Panc1 (cell line): ENCODE results near the gene CACFD1. TPM values are rescaled to one million over a fixed set of nuclear protein-coding genes. Genes with fewer than 3 reads are reported as not detected.

Source experiments
- ATAC-seq: fragments of 200-7000 bp; cut with Tn5 transposase; 2 replicates; pipeline ENCODE4 v1.9.1; 2020; ENCODE audit warnings: mild to moderate bottlenecking, moderate library complexity
- BruUV-seq: library from RNA; stranded (reverse); fragments of 400-500 nt; replicated peaks from 2 replicates; lab custom pipeline; 2021; lab: Mats Ljungman, UMichigan
- CTCF ChIA-PET: fragments of 300-600 bp; sonication (Branson Sonifier 250); formaldehyde crosslinking; loops from one replicate; lab custom pipeline; 2022; ENCODE audit warnings: antibody characterized with exemption; lab: Charles Lee
- POLR2A ChIA-PET: fragments of 300-600 bp; sonication (Branson Sonifier 250); formaldehyde crosslinking; loops from one replicate; lab custom pipeline; 2022; ENCODE audit warnings: antibody characterized with exemption; lab: Charles Lee
- DNase-seq: peaks from one replicate; pipeline ENCODE4 v3.0.0-alpha.2; 2010; ENCODE audit warnings: low read depth, low spot score
- H3K27ac ChIP-seq: 2 replicates; pipeline ENCODE4 v1.5.1; 2011; ENCODE audit warnings: mild to moderate bottlenecking, low read length, inconsistent platforms
- H3K27me3 ChIP-seq: fragments of 200-500 bp; sonication (Bioruptor generic); 2 replicates; pipeline ENCODE4 v1.6.0; 2014; ENCODE audit warnings: low read length, inconsistent platforms; ENCODE audit not compliant: control insufficient read depth, insufficient read depth
- H3K36me3 ChIP-seq: fragments of 200-500 bp; sonication (Bioruptor generic); 2 replicates; pipeline ENCODE4 v1.5.1; 2014; ENCODE audit warnings: inconsistent platforms, mild to moderate bottlenecking, low read length, moderate library complexity; ENCODE audit not compliant: control insufficient read depth, insufficient read depth
- H3K4me1 ChIP-seq: 2 replicates; pipeline ENCODE4 v1.5.1; 2011; ENCODE audit warnings: inconsistent platforms, mild to moderate bottlenecking, low read length, moderate library complexity; ENCODE audit not compliant: control insufficient read depth, insufficient read depth
- H3K4me3 ChIP-seq, 2 experiments: 2 replicates each; pipeline ENCODE4 v1.5.1; 2011 to 2012; ENCODE audit warnings: low read depth in 2 of 2, low read length in 2 of 2, mild to moderate bottlenecking in 2 of 2, inconsistent platforms in 1 of 2, moderate library complexity in 1 of 2
- H3K9me3 ChIP-seq: fragments of 200-500 bp; sonication (Bioruptor generic); 2 replicates; pipeline ENCODE4 v1.5.1; 2014; ENCODE audit warnings: low read depth, mild to moderate bottlenecking, inconsistent platforms, low read length, moderate library complexity; ENCODE audit not compliant: control insufficient read depth, insufficient read depth
- POLR2AphosphoS5 ChIP-seq: IDR thresholded peaks from 2 replicates; pipeline ENCODE4 v1.6.1; 2012; ENCODE audit warnings: mild to moderate bottlenecking, low read depth, low read length, moderate library complexity
- SIN3A ChIP-seq: IDR thresholded peaks from 2 replicates; pipeline ENCODE4 v1.6.1; 2012; ENCODE audit warnings: low read depth, mild to moderate bottlenecking, low read length, moderate library complexity, borderline replicate concordance; ENCODE audit not compliant: insufficient read depth
- TCF7L2 ChIP-seq: IDR thresholded peaks from 2 replicates; pipeline ENCODE4 v1.6.1; 2011; ENCODE audit warnings: mild to moderate bottlenecking, low read depth, low read length, inconsistent platforms
- in situ Hi-C: cut with HindIII; loops from 2 replicates; pipeline ENCODE4 v1.10.0; 2016; ENCODE audit warnings: low sequenced_read_pairs, low pct_unique_long_range_greater_than_20kb
- intact Hi-C: fragments of 100-400 bp; cut with micrococcal nuclease; formaldehyde crosslinking; loops from one replicate; pipeline ENCODE4 v1.10.0; 2022; ENCODE audit not compliant: unreplicated experiment
- total RNA-seq: library from RNA; stranded (reverse); gene quantifications from one replicate; pipeline ENCODE4 v1.2.1, GENCODE V29; 2021; ENCODE audit not compliant: unreplicated experiment
- TF ChIP-seq, protein P1 (sequence below), 2 experiments: IDR thresholded peaks; 2 replicates each; pipeline ENCODE4 v1.6.1; 2011 to 2012; ENCODE audit warnings: low read depth in 2 of 2, control low read depth in 1 of 2, low read length in 1 of 2, mild to moderate bottlenecking in 1 of 2, moderate library complexity in 1 of 2; ENCODE audit not compliant: insufficient read depth in 1 of 2
- TF ChIP-seq, protein P2 (sequence below): fragments of 450-650 bp; IDR thresholded peaks from 2 replicates; pipeline ENCODE4 v1.5.1; 2017; ENCODE audit warnings: mild to moderate bottlenecking

CACFD1 gene
- total RNA-seq, 1 experiment from 2014 or later, result 13.9 TPM

DNA sequence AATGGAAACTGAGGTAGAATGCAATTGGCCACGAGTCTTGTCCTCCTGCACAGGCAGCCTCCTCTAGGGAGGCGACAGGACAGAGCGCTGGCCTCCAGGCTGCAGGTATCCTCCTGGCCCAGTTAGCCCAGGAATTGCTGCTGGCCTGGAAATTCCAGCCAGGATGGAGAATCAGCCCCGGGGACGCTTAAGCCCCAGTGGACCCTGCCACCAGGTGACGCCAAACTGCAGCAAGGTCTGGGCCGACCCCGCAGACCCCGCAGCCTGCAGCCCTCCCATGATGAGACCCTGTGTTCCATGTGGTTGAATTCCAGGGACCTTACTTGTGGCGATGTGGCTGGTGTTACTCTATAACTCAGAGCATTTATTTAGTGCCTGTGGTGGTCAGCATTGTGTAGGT is 7.3 kb downstream of the CACFD1 start:
- H3K4me3 ChIP-seq, result no peak overlapping the region
- POLR2A ChIA-PET, result no interaction called here
- in situ Hi-C loops, result no loop called here
- H3K27me3 ChIP-seq, result no peaks in the 10 kb centered on the region
- intact Hi-C loops, result no loop called here
- no peak for ATAC-seq
- H3K9me3 ChIP-seq, result no peaks in the 10 kb centered on the region
- no peaks in the 10 kb centered on the region for H3K36me3 ChIP-seq
- no TSS peak for BruUV-seq
- 0 out of 2 replicates have a peak, but pooled peaks cover under 1% of the 10 kb centered on the region for H3K4me1 ChIP-seq
- CTCF ChIA-PET, result no interaction called here
- H3K27ac ChIP-seq, result no peak overlapping the region
- no peak for DNase-seq
- TF ChIP-seq, protein P1, sequence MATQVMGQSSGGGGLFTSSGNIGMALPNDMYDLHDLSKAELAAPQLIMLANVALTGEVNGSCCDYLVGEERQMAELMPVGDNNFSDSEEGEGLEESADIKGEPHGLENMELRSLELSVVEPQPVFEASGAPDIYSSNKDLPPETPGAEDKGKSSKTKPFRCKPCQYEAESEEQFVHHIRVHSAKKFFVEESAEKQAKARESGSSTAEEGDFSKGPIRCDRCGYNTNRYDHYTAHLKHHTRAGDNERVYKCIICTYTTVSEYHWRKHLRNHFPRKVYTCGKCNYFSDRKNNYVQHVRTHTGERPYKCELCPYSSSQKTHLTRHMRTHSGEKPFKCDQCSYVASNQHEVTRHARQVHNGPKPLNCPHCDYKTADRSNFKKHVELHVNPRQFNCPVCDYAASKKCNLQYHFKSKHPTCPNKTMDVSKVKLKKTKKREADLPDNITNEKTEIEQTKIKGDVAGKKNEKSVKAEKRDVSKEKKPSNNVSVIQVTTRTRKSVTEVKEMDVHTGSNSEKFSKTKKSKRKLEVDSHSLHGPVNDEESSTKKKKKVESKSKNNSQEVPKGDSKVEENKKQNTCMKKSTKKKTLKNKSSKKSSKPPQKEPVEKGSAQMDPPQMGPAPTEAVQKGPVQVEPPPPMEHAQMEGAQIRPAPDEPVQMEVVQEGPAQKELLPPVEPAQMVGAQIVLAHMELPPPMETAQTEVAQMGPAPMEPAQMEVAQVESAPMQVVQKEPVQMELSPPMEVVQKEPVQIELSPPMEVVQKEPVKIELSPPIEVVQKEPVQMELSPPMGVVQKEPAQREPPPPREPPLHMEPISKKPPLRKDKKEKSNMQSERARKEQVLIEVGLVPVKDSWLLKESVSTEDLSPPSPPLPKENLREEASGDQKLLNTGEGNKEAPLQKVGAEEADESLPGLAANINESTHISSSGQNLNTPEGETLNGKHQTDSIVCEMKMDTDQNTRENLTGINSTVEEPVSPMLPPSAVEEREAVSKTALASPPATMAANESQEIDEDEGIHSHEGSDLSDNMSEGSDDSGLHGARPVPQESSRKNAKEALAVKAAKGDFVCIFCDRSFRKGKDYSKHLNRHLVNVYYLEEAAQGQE (IDR thresholded peaks at IDR 0.05; ENCODE audit: insufficient read depth in 1 of 2, low read depth in 2 of 2, low read length in 1 of 2), result no peak
- no peak for TF ChIP-seq TCF7L2
- TF ChIP-seq, protein P2, sequence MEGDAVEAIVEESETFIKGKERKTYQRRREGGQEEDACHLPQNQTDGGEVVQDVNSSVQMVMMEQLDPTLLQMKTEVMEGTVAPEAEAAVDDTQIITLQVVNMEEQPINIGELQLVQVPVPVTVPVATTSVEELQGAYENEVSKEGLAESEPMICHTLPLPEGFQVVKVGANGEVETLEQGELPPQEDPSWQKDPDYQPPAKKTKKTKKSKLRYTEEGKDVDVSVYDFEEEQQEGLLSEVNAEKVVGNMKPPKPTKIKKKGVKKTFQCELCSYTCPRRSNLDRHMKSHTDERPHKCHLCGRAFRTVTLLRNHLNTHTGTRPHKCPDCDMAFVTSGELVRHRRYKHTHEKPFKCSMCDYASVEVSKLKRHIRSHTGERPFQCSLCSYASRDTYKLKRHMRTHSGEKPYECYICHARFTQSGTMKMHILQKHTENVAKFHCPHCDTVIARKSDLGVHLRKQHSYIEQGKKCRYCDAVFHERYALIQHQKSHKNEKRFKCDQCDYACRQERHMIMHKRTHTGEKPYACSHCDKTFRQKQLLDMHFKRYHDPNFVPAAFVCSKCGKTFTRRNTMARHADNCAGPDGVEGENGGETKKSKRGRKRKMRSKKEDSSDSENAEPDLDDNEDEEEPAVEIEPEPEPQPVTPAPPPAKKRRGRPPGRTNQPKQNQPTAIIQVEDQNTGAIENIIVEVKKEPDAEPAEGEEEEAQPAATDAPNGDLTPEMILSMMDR, result no peak
- no peak for TF ChIP-seq SIN3A

DNA sequence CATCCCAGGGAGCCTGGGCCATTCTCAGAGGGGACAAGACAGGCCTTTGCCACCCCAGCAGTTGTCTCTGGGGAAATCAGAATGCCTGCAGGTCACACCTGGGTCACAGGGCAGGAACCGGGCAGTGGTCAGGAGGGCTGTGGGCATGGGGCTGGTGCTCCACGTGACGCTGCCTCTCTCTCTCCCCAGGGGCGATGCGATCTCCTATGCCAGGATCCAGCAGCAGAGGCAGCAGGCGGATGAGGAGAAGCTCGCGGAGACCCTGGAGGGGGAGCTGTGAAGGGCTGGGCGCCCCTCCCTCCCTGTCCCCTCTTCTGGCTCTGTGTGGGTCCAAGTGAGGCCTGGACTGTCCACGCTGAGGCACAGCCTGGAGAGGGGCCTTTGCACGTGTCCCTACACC is 8.6 kb downstream of the CACFD1 start:
- intact Hi-C loops, result no loop called here
- POLR2A ChIA-PET, result interaction anchor here (0.6 kb wide), 1 partner anchor 244 kb away, joined by 3 read pairs; no protein-coding TSS in a partner anchor

More for the DNA sequence above, 8.6 kb downstream of the CACFD1 start:
- no peaks in the 10 kb centered on the region for H3K9me3 ChIP-seq
- TF ChIP-seq SIN3A (no peak), TCF7L2 (no peak), POLR2AphosphoS5 (no peak)
- TF ChIP-seq, protein P2, result no peak
- TF ChIP-seq, protein P1 (IDR thresholded peaks at IDR 0.05; ENCODE audit: insufficient read depth in 1 of 2, low read depth in 2 of 2, low read length in 1 of 2), result no peak
- no peak overlapping the region for H3K4me3 ChIP-seq
- H3K4me1 ChIP-seq, result no peaks in the 10 kb centered on the region
- BruUV-seq, result no TSS peak
- in situ Hi-C loops, result no loop called here
- no peak overlapping the region for H3K27ac ChIP-seq
- H3K36me3 ChIP-seq, result no peaks in the 10 kb centered on the region
- DNase-seq (no peak), ATAC-seq (no peak)
- CTCF ChIA-PET, result no interaction called here
- H3K27me3 ChIP-seq, result no peaks in the 10 kb centered on the region
